Duodenal mucosa (tissue), 2 donors: ENCODE measurements around the gene FANCD2.
"Not testable (repeated sequence)": the region's sequence is repeated elsewhere in the genome, so short reads cannot be mapped to it uniquely, and the experiment has no call there.

ENCODE experiments used
- H3K27ac ChIP-seq: one replicate; pipeline ENCODE4 v1.7.0; 2013; ENCODE audit warnings: low read depth, low read length
- H3K27me3 ChIP-seq, 2 donors: one replicate each; pipeline ENCODE4 v1.7.0; 2013; ENCODE audit warnings: low read length in 2 of 2, control low read depth in 1 of 2; ENCODE audit not compliant: insufficient read depth in 2 of 2, control insufficient read depth in 1 of 2
- H3K36me3 ChIP-seq, 2 donors: one replicate each; pipeline ENCODE4 v1.7.0; 2013; ENCODE audit warnings: low read length in 2 of 2, control low read depth in 1 of 2; ENCODE audit not compliant: insufficient read depth in 2 of 2, control insufficient read depth in 1 of 2
- H3K4me1 ChIP-seq, 2 donors: one replicate each; pipeline ENCODE4 v1.7.0; 2013; ENCODE audit warnings: low read length in 2 of 2, control low read depth in 1 of 2; ENCODE audit not compliant: insufficient read depth in 2 of 2, control insufficient read depth in 1 of 2
- H3K4me3 ChIP-seq, 2 donors: one replicate each; pipeline ENCODE4 v1.7.0; 2013; ENCODE audit warnings: low read length in 2 of 2, low read depth in 1 of 2
- H3K9ac ChIP-seq, 2 donors: one replicate each; pipeline ENCODE4 v1.7.0; 2013; ENCODE audit warnings: low read length in 2 of 2, low read depth in 1 of 2
- H3K9me3 ChIP-seq, 2 donors: one replicate each; pipeline ENCODE4 v1.7.0; 2013; ENCODE audit warnings: low read length in 2 of 2, control low read depth in 1 of 2; ENCODE audit not compliant: control insufficient read depth in 1 of 2

FANCD2 gene

GRCh38 chr3:10135872-10136271 is 109.6 kb downstream of the FANCD2 start:
- H3K27ac ChIP-seq, H3K9me3 ChIP-seq, H3K36me3 ChIP-seq, H3K4me3 ChIP-seq, H3K9ac ChIP-seq, H3K4me1 ChIP-seq, H3K27me3 ChIP-seq: not testable (repeated sequence)

GRCh38 chr3:10136426-10137005 is 110.3 kb downstream of the FANCD2 start:
- H3K4me1 ChIP-seq, result peaks cover 0 to 3% of the 10 kb centered on the region in 2 donors
- no peaks in the 10 kb centered on the region for H3K27me3 ChIP-seq
- no peaks in the 10 kb centered on the region for H3K9me3 ChIP-seq
- H3K4me3 ChIP-seq, result no peak overlapping the region
- no peaks in the 10 kb centered on the region for H3K36me3 ChIP-seq
- H3K27ac ChIP-seq, result no peak overlapping the region
- H3K9ac ChIP-seq, result no peak overlapping the region

GRCh38 chr3:10137178-10137577 is 110.9 kb downstream of the FANCD2 start:
- H3K9ac ChIP-seq, result no peak overlapping the region
- H3K9me3 ChIP-seq, result no peaks in the 10 kb centered on the region
- no peak overlapping the region for H3K4me3 ChIP-seq
- no peak overlapping the region for H3K27ac ChIP-seq
- H3K36me3 ChIP-seq, result no peaks in the 10 kb centered on the region
- peaks cover 0 to 3% of the 10 kb centered on the region in 2 donors for H3K4me1 ChIP-seq
- H3K27me3 ChIP-seq, result no peaks in the 10 kb centered on the region

GRCh38 chr3:10140996-10141546 is 114.8 kb downstream of the FANCD2 start:
- peak overlapping the region; percentile 77 to 92 for H3K4me3 ChIP-seq
- no peaks in the 10 kb centered on the region for H3K27me3 ChIP-seq
- H3K9me3 ChIP-seq, result no peaks in the 10 kb centered on the region
- no peak overlapping the region for H3K27ac ChIP-seq
- H3K4me1 ChIP-seq, result peaks cover 12 to 21% of the 10 kb centered on the region in 2 donors
- H3K36me3 ChIP-seq, result no peaks in the 10 kb centered on the region
- peak overlapping the region in 1 of 2 donors; percentile 68 for H3K9ac ChIP-seq

GRCh38 chr3:10142707-10143560 is 116.7 kb downstream of the FANCD2 start:
- H3K27me3 ChIP-seq, result no peaks in the 10 kb centered on the region
- no peak overlapping the region for H3K27ac ChIP-seq
- H3K9me3 ChIP-seq, result no peaks in the 10 kb centered on the region
- peaks cover 12 to 21% of the 10 kb centered on the region in 2 donors for H3K4me1 ChIP-seq
- peaks cover 4 to 11% of the 10 kb centered on the region in 2 donors for H3K36me3 ChIP-seq
- H3K4me3 ChIP-seq, result peak overlapping the region; percentile 77 to 92
- peak overlapping the region; percentile 13 to 68 for H3K9ac ChIP-seq

GRCh38 chr3:10145685-10146084 is 119.4 kb downstream of the FANCD2 start:
- Histone ChIP-seq H3K36me3 (peaks cover 18 to 31% of the 10 kb centered on the region in 2 donors), H3K9me3 (no peaks in the 10 kb centered on the region), H3K27me3 (no peaks in the 10 kb centered on the region), H3K4me1 (peaks cover 12 to 21% of the 10 kb centered on the region in 2 donors), H3K9ac (no peak overlapping the region), H3K27ac (no peak overlapping the region), H3K4me3 (no peak overlapping the region)

GRCh38 chr3:10149226-10149625 is 123.0 kb downstream of the FANCD2 start:
- Histone ChIP-seq H3K4me1 (peaks cover 0 to under 1% of the 10 kb centered on the region in 2 donors), H3K9me3 (no peaks in the 10 kb centered on the region), H3K36me3 (peaks cover 23 to 50% of the 10 kb centered on the region in 2 donors), H3K27me3 (no peaks in the 10 kb centered on the region), H3K9ac (no peak overlapping the region), H3K4me3 (no peak overlapping the region), H3K27ac (no peak overlapping the region)

GRCh38 chr3:10150987-10151386 is 124.8 kb downstream of the FANCD2 start:
- H3K27ac ChIP-seq, result no peak overlapping the region

More at GRCh38 chr3:10150987-10151386, 124.8 kb downstream of the FANCD2 start:
- no peaks in the 10 kb centered on the region for H3K4me1 ChIP-seq
- no peak overlapping the region for H3K9ac ChIP-seq
- H3K9me3 ChIP-seq, result no peaks in the 10 kb centered on the region
- peaks cover 23 to 50% of the 10 kb centered on the region in 2 donors for H3K36me3 ChIP-seq
- no peaks in the 10 kb centered on the region for H3K27me3 ChIP-seq
- no peak overlapping the region for H3K4me3 ChIP-seq
